GM18498 (cell line): Measurements from ENCODE around the gene RYR3.

Experiments
- ATAC-seq: cut with Tn5 transposase; IDR thresholded peaks from one replicate; pipeline ENCODE4 v1.9.1; 2021; ENCODE audit warnings: mild to moderate bottlenecking, moderate library complexity; ENCODE audit not compliant: unreplicated experiment

RYR3 gene

GRCh38 chr15:33317896-33318295 is 7.1 kb downstream of the RYR3 start:
- ATAC-seq = no peak

DNA sequence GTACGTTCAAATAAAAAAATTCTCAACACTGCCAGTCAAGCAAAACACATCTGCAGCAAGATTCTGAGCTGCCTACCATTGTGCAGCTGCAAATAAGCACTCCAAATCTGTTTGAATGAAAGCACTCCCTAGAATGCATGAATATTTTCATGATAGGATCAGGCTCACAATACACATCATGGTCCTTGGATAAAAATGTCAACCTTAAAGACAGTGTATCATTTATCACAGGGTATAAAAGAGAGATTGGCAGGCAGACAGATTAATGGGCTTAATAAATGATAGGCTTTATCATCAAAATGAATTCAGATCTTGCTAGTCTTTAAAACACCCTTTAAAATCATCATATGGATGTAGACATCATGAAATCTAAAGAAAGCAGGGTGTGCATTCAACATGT is 9.2 kb downstream of the RYR3 start:
- no peak for ATAC-seq

- no peak for ATAC-seq
Measured at GRCh38 chr15:33322091-33322490, 11.3 kb downstream of the RYR3 start.

GRCh38 chr15:33324609-33325008 is 13.8 kb downstream of the RYR3 start:
- no peak for ATAC-seq

GRCh38 chr15:33326908-33327307 is 16.1 kb downstream of the RYR3 start:
- no peak for ATAC-seq

DNA sequence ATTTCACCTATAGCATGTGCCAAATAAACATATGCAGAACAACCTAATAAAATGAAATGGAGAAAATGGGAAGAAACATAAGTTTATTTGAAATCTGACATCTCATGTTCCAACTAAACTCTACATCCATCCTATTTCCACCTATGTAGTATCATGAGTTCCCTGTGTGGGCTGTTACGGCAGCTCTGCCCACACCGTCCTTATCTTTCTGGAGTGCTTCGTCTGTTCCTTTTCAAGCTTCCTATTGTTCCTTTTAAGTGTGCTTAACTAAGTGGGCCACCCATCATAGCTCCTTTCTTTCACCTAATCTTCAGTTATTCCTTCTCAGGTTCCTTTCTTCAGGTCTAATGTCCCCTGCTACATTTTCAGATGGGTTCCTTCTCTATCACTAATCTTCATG is 17.3 kb downstream of the RYR3 start:
- ATAC-seq = no peak

- ATAC-seq = no peak
Measured at GRCh38 chr15:33329457-33329856, 18.7 kb downstream of the RYR3 start.

DNA sequence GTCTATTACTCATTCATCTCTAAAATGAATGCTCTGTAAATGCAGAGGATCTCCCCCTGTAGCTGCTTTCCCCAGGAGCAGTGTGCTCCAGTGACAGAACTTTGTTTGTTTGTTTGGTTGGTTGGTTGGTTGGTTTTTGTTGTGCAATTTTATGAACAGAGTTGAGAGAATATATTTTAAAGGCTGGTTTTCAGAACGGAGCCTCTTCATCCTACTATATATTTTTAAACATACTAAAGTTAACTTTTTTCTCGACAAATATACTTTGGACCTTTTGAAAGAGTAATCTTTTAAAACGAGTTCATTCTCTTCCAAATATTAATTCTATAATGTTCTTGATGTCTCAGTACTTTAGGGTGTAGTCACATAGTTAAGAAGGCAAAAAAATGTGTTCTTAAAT is 20.2 kb downstream of the RYR3 start:
- ATAC-seq = no peak

GRCh38 chr15:33341953-33342352 is 31.2 kb downstream of the RYR3 start:
- ATAC-seq = no peak

- no peak for ATAC-seq
Measured at GRCh38 chr15:33343275-33343674, 32.5 kb downstream of the RYR3 start.

- peak; percentile 44 for ATAC-seq
Measured at GRCh38 chr15:33344111-33344510, 33.3 kb downstream of the RYR3 start.

DNA sequence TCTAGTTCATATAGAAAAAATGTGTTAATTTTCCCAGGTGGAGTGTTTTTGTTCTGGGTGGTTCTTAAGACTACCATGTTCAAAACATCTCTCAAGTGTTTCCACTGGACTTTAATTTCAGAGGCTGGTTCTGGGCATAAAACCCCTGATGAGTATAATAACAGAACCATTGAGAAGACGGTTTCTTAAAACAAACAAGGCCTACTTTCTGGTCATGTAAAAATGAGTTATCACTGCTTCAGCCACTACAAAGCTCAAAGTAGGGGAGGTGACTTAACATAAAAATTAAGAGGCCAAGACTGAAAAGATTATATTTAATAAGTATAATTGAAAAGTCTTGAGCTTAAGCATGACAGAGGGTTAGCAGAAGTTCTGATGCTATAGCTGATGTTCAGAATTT is 33.8 kb downstream of the RYR3 start:
- peak; percentile 22 for ATAC-seq

- ATAC-seq = no peak
Measured at GRCh38 chr15:33354411-33354810, 43.6 kb downstream of the RYR3 start.

DNA sequence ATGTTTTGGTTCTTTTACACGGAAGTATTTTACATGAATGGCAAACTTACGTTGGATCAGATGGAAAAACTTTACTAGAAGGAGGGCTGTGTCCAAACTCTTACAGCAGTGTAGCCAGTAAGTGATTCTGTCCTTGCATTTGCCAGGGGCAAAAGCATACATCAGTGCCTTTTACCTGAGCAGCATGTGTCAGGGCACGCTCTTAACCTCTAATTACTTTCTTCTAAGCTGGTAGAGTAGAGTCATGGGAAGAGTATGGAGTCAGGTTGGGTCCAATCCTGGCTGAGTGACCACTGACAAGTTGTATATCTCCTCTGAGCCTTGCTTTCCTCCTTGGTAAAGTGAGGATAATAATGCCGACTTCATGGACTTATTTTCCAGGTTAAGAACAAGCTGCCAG is 47.1 kb downstream of the RYR3 start:
- no peak for ATAC-seq

- no peak for ATAC-seq
Measured at GRCh38 chr15:33358306-33358705, 47.5 kb downstream of the RYR3 start.

GRCh38 chr15:33360886-33361285 is 50.1 kb downstream of the RYR3 start:
- no peak for ATAC-seq

DNA sequence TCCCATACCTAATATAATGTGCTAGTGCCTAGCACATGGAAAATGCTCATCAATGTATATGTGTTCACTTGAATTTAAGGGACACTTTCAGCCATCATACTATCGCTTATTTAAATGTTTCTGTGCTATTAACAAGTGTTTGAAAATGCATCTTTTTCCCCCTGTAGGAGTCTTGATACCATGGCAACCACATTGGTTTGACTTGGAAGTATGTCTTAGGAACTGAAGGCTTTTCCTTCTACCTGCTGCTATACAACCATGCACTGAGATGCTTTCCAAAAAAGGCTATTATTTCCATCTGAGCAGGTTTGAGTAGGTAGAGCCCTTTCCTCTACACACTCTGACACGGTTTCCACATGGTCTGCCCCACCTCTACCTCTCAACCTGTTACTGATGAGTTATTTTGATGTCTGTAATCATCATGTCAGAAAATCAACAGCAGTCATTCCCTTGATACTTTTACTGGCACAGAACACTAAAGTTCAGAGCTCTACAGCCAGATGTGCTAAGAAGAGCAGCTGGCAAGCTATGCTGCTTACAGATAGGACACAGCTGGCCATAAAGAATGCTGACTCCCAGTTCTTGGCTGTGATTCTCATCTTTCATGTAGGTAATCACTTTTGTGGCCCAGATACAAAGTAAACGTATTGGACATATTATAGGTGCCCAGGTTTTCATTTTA is 59.3 kb downstream of the RYR3 start:
- ATAC-seq = no peak

- no peak for ATAC-seq
Measured at GRCh38 chr15:33370623-33371020, 59.9 kb downstream of the RYR3 start.

- ATAC-seq = no peak
Measured at GRCh38 chr15:33371159-33371558, 60.4 kb downstream of the RYR3 start.

DNA sequence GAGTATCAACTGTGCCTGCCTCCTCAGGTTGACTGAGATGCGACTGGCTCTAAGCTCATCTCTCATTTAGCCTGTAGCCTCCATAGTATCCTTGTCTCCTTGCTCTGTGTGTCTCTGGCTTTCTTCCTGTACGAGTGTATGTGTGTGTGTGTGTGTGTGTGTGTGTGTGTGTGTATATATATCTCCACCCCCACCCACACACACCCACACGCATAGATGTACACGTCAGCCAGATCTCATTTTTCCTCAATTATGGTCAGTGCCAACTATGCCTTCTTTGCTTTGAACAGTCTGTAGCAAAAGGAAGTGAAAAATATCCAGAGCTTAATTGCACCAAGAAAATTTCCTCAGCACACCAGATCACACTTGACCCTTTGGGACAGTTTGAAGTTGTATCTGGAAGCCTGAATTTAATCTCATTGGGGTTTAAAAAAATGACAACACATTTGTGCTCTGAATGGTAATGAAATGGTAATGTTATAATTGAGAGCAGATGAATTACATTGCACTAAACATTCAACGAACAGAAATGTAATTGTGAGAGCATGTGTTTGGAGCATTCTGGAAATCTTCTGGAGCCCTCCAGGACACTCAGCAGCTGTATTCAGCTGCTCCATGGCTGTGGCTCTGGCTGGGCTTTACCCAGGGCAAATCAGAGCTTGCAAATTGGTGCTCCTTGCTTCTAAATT is 63.6 kb downstream of the RYR3 start:
- no peak for ATAC-seq

GRCh38 chr15:33375236-33375635 is 64.5 kb downstream of the RYR3 start:
- no peak for ATAC-seq

- ATAC-seq = no peak
Measured at GRCh38 chr15:33377204-33377603, 66.4 kb downstream of the RYR3 start.
